Brain microvascular endothelial cell (primary cell): ENCODE data around the gene ACBD4.

Experiments used
- DNase-seq: peaks from one replicate; pipeline ENCODE4 v3.0.0-alpha.2; 2020
- H3K27ac ChIP-seq: fragments of 250-450 bp; sonication (Bioruptor Pico); 2 replicates; pipeline ENCODE4 v1.5.1; 2020; ENCODE audit warnings: mild to moderate bottlenecking, moderate library complexity
- H3K27me3 ChIP-seq: fragments of 250-450 bp; sonication (Bioruptor Pico); replicated peaks from 2 replicates; pipeline ENCODE4 v1.5.1; 2020; ENCODE audit warnings: mild to moderate bottlenecking
- H3K36me3 ChIP-seq: fragments of 250-450 bp; sonication (Bioruptor Pico); replicated peaks from 2 replicates; pipeline ENCODE4 v1.5.1; 2020; ENCODE audit warnings: mild to moderate bottlenecking
- H3K4me3 ChIP-seq: 2 replicates; pipeline ENCODE4 v1.5.1; 2011; ENCODE audit warnings: low read depth, mild to moderate bottlenecking, control low read depth, low read length, moderate library complexity
- in situ Hi-C: cut with HindIII; loops from 2 replicates; pipeline ENCODE4 v1.10.0; 2017; ENCODE audit warnings: low sequenced_read_pairs, low pct_ligation_motif_present
- TF ChIP-seq, protein P1 (sequence below): IDR thresholded peaks from 2 replicates; pipeline ENCODE4 v1.5.1; 2011; ENCODE audit warnings: low read depth, mild to moderate bottlenecking, moderate library complexity, low read length, control low read depth, inconsistent platforms; ENCODE audit errors: missing control alignments

ACBD4 gene

DNA sequence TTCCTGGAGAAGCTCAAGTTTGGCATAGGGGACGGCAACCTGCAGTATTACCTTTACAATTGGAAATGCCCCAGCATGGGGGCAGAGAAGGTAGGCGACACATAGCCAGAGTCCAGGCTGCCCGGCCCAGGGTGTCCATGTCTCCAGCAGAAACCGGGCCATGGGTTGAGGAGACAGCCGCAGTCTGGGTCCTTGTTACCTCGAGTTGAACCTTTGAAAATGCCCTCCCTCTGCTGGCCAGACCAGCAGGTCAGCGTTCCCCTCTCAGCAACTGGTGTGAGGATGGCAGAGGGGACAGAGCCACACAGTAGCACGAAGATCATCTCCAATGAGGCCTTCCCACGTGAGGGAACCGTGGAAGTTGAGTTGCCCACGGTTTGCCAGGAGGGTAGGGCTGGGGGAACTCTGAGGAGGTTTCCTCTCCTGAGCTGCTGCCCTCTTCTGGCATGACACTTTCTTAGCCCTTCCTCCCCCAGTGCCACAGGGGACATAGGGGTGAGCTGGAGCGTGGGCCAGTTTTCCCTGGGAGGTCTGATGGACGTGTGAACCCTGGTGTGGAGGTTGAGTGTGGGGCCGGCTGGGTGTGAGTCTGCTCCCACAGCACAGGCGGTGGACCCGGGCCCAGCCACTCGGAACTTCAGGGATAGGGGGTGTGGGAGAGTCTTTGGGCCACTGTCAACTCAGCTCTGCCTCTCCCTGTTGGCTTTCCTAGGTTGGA is 30.4 kb upstream of the ACBD4 start:
- TF ChIP-seq, protein P1, sequence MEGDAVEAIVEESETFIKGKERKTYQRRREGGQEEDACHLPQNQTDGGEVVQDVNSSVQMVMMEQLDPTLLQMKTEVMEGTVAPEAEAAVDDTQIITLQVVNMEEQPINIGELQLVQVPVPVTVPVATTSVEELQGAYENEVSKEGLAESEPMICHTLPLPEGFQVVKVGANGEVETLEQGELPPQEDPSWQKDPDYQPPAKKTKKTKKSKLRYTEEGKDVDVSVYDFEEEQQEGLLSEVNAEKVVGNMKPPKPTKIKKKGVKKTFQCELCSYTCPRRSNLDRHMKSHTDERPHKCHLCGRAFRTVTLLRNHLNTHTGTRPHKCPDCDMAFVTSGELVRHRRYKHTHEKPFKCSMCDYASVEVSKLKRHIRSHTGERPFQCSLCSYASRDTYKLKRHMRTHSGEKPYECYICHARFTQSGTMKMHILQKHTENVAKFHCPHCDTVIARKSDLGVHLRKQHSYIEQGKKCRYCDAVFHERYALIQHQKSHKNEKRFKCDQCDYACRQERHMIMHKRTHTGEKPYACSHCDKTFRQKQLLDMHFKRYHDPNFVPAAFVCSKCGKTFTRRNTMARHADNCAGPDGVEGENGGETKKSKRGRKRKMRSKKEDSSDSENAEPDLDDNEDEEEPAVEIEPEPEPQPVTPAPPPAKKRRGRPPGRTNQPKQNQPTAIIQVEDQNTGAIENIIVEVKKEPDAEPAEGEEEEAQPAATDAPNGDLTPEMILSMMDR = peak; percentile 21
- no peak overlapping the region for H3K27ac ChIP-seq
- no peak for DNase-seq
- peaks cover 75% of the 10 kb centered on the region for H3K36me3 ChIP-seq
- in situ Hi-C loops = no loop called here
- H3K27me3 ChIP-seq = no peaks in the 10 kb centered on the region
- H3K4me3 ChIP-seq = no peak overlapping the region

DNA sequence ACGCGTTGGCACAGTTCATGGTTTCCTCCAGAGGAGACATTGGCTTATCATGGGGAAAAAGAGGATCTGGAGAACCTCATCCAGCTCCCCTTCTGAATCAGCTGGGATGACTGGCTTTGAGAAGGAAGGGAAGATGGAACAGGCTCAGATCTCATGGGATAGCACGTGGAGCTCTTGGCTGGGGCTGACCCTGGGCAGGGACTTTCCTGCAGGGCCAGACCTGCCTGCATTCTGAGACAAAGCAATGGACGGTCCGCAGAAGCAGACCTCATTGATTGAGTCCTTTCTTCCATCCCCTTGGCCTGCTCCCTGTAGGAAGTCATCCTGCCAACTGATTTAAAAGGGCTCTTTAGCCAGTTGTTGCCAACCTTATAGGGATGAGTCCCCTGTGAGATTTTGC is 29.4 kb upstream of the ACBD4 start:
- no peak overlapping the region for H3K27ac ChIP-seq

DNA sequence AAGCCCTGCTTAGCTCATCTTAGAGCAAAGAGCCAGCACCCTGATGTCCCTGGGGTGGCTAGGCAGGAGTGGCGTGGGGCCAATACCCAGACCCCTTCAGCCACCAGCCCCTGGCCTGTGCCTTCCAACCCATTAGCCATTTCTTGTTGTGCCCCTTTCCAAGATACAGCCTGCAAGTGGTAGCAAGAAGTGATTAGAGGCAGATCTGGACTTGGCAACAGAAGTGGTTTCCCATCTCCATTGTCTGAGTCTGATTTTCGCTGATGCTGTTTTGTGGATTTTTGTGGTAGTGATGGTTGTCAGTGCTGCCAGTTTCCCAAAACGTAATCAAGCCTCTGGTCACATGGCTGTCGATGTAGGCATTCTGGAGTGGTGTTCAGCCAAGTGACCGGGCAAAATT is 28.9 kb upstream of the ACBD4 start:
- Histone ChIP-seq H3K36me3 (peaks cover 66% of the 10 kb centered on the region), H3K27me3 (no peaks in the 10 kb centered on the region), H3K4me3 (no peak overlapping the region), H3K27ac (no peak overlapping the region)
- TF ChIP-seq, protein P1 = no peak
- in situ Hi-C loops = no loop called here
- no peak for DNase-seq

More for the DNA sequence above, 29.4 kb upstream of the ACBD4 start:
- DNase-seq = no peak
- TF ChIP-seq, protein P1 = no peak
- Histone ChIP-seq H3K36me3 (peaks cover 70% of the 10 kb centered on the region), H3K4me3 (no peak overlapping the region), H3K27me3 (no peaks in the 10 kb centered on the region)
- in situ Hi-C loops = no loop called here

GRCh38 chr17:45107293-45108010 is 28.0 kb upstream of the ACBD4 start:
- no peaks in the 10 kb centered on the region for H3K27me3 ChIP-seq
- peaks cover 64% of the 10 kb centered on the region for H3K36me3 ChIP-seq
- no peak for DNase-seq
- TF ChIP-seq, protein P1 = no peak
- H3K27ac ChIP-seq = no peak overlapping the region
- in situ Hi-C loops = no loop called here
- H3K4me3 ChIP-seq = no peak overlapping the region

- H3K27me3 ChIP-seq = no peaks in the 10 kb centered on the region
- no peak overlapping the region for H3K4me3 ChIP-seq
- no peak for DNase-seq
- H3K36me3 ChIP-seq = peaks cover 60% of the 10 kb centered on the region
- in situ Hi-C loops = no loop called here
- no peak overlapping the region for H3K27ac ChIP-seq
- TF ChIP-seq, protein P1 = no peak
These were observed 27.4 kb upstream of the ACBD4 start for GRCh38 chr17:45108051-45108450.
